GM21526 (cell line): ENCODE data around the gene TRIM46.
A peak's percentile ranks its signal among the peaks of the same experiment; 100 is the strongest.
"Not testable (repeated sequence)": the region's sequence is repeated elsewhere in the genome, so short reads cannot be mapped to it uniquely, and the experiment has no call there.

ENCODE experiments used
- ATAC-seq: cut with Tn5 transposase; IDR thresholded peaks from one replicate; pipeline ENCODE4 v1.9.1; 2021; ENCODE audit warnings: moderate library complexity; ENCODE audit not compliant: unreplicated experiment, low FRiP score

TRIM46 gene

GRCh38 chr1:155200920-155201319 is 27.3 kb downstream of the TRIM46 start:
- no peak for ATAC-seq

- ATAC-seq = no peak
Observed at GRCh38 chr1:155202198-155202597, 28.5 kb downstream of the TRIM46 start.

GRCh38 chr1:155202731-155203515 is 29.3 kb downstream of the TRIM46 start:
- ATAC-seq = no peak

GRCh38 chr1:155205035-155205434 is 31.4 kb downstream of the TRIM46 start:
- no peak for ATAC-seq

- no peak for ATAC-seq
Observed at GRCh38 chr1:155205969-155206593, 32.4 kb downstream of the TRIM46 start.

- no peak for ATAC-seq
Observed at GRCh38 chr1:155206891-155207805, 33.5 kb downstream of the TRIM46 start.

DNA sequence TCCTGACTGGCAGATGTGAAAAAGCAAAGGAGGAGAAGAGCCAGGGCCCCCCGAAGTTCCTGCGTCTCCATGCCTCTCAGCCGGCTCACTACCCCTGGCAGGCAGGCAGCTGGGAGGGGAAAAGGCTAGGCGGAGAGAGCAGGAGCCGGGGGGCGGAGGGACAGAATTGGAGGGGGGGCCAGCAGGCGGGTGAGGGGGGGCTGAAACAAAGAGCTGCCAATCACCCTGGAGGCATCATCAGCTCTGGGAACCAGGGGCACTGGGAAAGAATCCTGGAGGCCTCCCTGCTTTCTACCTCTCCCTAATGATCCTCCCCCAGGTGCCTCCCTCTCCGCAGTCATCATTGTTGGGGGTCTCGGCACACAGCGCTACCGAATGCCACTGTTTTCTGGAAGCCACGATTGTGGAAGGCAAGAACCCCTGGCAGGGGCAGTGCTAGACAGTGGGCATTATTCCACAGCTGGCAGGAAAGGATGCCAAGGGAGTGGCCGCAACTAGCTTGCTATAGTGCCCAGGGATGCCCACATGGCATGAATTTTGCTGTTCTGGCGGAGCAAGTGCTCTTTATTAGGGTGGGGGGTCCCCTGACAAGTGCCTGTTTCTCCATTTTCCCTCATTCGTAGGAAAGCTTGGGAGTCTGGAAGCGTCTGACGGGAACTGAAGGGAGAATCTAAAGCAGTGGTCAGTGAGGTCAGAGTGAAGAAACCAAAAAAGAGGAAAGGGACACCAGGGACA is 34.3 kb downstream of the TRIM46 start, which contains the start of gene THBS3:
Gene THBS3 (minus strand): TSS at position 92 of the 735 bp plus-strand sequence. CDS start 21 bp downstream, at position 71.
- no peak for ATAC-seq

GRCh38 chr1:155208541-155209311 is 35.1 kb downstream of the TRIM46 start, which contains the start of gene MTX1:
TSS of gene MTX1 (plus strand) at chr1:155208695. CDS start at chr1:155208805, 110 bp downstream.
- ATAC-seq = peak; percentile 54

GRCh38 chr1:155209312-155209721 is 35.7 kb downstream of the TRIM46 start:
- ATAC-seq = no peak

- no peak for ATAC-seq
Observed at GRCh38 chr1:155210314-155211104, 36.9 kb downstream of the TRIM46 start.

- not testable (repeated sequence) for ATAC-seq
Observed at GRCh38 chr1:155211381-155212050, 37.9 kb downstream of the TRIM46 start.

GRCh38 chr1:155212051-155212440 is 38.4 kb downstream of the TRIM46 start:
- not testable (repeated sequence) for ATAC-seq

DNA sequence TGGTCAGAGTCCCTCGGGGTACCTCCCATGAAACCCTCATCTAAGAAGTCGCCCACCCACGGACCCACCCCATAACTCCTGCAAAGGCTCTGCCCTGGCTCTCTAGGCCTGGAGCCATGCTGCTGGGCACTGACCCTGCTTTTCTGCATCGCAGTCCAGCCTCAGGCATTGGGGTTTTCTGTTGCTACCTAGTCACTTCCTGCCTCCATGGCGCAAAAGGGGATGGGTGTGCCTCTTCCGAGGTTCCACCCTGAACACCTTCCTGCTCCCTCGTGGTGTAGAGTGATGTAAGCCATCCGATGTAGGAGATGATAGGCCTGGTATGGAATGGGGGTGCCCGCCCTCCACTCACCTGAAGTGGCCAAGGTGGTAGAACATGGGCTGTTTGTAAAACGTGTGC is 41.1 kb downstream of the TRIM46 start:
- ATAC-seq = not testable (repeated sequence)

DNA sequence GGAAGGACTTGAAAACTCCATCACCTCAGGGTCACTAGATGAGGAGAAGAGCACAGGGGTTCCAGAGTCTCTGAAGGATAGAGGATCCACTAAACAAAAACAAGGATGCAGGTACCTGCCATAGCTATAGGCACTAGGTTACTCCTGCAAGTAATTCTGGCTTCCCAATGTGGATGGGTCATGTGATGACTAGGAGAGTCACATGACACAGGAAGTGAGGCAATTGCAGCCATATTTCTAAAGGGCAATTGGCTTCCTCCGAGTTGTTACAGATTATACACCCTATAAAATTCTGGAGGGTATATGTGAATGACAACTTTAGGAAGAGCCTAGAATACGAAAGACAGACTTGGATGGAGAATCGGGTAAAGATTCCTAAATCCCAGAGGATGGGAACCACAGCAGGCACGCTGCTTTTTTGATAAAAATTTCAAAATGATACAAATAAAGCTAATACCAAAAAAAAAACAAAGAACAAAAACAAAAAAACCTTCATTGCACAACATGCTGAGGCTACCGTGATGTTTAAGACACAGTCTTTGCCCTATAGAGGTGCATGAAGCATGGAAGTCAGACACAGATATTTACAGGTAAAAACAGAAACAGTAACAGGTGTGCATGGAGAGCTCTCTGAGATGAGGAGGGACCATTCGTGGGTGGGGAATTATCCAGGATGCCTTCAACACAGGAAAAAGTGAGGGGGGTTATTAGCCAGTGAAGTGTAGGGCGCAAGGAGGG is 45.4 kb downstream of the TRIM46 start:
- ATAC-seq = no peak

GRCh38 chr1:155219592-155220031 is 46.0 kb downstream of the TRIM46 start:
- ATAC-seq = no peak

GRCh38 chr1:155220211-155220965 is 46.7 kb downstream of the TRIM46 start:
- ATAC-seq = not testable (repeated sequence)

DNA sequence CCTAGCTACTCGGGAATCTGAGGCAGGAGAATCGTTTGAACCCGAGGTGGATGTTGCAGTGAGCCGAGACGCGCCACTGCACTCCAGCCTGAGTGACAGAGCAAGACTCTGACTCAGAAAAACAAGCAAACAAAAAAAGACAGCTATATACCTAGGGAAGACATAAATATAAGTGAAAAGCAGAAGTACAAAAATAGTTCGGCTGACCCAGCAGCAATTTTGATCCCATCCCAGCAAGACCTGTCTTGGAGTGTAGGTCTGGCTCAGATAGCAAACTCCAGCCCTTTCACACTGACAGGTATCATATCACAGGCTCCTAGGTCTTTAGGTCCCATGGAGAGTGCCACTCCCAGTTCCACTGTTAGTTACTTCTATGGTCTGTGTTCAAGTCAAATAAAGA is 49.4 kb downstream of the TRIM46 start:
- ATAC-seq = no peak
